Anterior cingulate cortex (tissue), 58 donors: ENCODE measurements around the gene SINHCAF.
"Not testable (repeated sequence)": the region's sequence is repeated elsewhere in the genome, so short reads cannot be mapped to it uniquely, and the experiment has no call there.

Source experiments
- DNase-seq, 58 donors: peaks; one replicate each; lab custom pipeline; 2025; lab: John Stamatoyannopoulos, UW

Gene SINHCAF

GRCh38 chr12:31274520-31275300 lies 51.2 kb downstream of the SINHCAF start:
- no peak for DNase-seq

- DNase-seq, result not testable (repeated sequence)
Measured at GRCh38 chr12:31273794-31274193, 52.2 kb downstream of the SINHCAF start.

- DNase-seq, result no peak
Measured at GRCh38 chr12:31272607-31273225, 53.2 kb downstream of the SINHCAF start.

- DNase-seq, result no peak
Measured at GRCh38 chr12:31267966-31268365, 58.0 kb downstream of the SINHCAF start.

- DNase-seq, result no peak
Measured at GRCh38 chr12:31265722-31266121, 60.2 kb downstream of the SINHCAF start.

- no peak for DNase-seq
Measured at GRCh38 chr12:31263661-31264060, 62.3 kb downstream of the SINHCAF start.

GRCh38 chr12:31261744-31262143 lies 64.2 kb downstream of the SINHCAF start:
- DNase-seq, result no peak

- DNase-seq, result no peak
Measured at GRCh38 chr12:31260840-31261239, 65.1 kb downstream of the SINHCAF start.

- no peak for DNase-seq
Measured at GRCh38 chr12:31259136-31259886, 66.6 kb downstream of the SINHCAF start.

- no peak for DNase-seq
Measured at GRCh38 chr12:31257784-31258183, 68.2 kb downstream of the SINHCAF start.

GRCh38 chr12:31251707-31252611 lies 74.0 kb downstream of the SINHCAF start:
- not testable (repeated sequence) for DNase-seq

GRCh38 chr12:31250179-31250578 lies 75.8 kb downstream of the SINHCAF start:
- DNase-seq, result no peak

GRCh38 chr12:31249356-31249755 lies 76.6 kb downstream of the SINHCAF start:
- no peak for DNase-seq

GRCh38 chr12:31248815-31249214 lies 77.1 kb downstream of the SINHCAF start:
- DNase-seq, result no peak

GRCh38 chr12:31248337-31248736 lies 77.6 kb downstream of the SINHCAF start:
- DNase-seq, result no peak

- DNase-seq, result no peak
Measured at GRCh38 chr12:31246470-31246850, 79.5 kb downstream of the SINHCAF start.

- no peak for DNase-seq
Measured at GRCh38 chr12:31245822-31246469, 80.0 kb downstream of the SINHCAF start.

- not testable (repeated sequence) for DNase-seq
Measured at GRCh38 chr12:31242418-31242817, 83.5 kb downstream of the SINHCAF start.

- peak in 44 of 58 donors; percentile 7 to 73 (median 36) for DNase-seq
Measured at GRCh38 chr12:31238764-31239387, 87.1 kb downstream of the SINHCAF start.
